HepG2 (cell line): ENCODE data around the gene VPS4A. TPM values are rescaled to one million over a fixed set of nuclear protein-coding genes. Genes with fewer than 3 reads are reported as not detected.

Experiments
- ATAC-seq: fragments of 200-7000 bp; cut with Tn5 transposase; 3 replicates; pipeline ENCODE4 v1.9.1; 2020; ENCODE audit warnings: mild to moderate bottlenecking, moderate library complexity
- BruUV-seq: library from RNA; stranded (reverse); fragments of 400-500 nt; replicated peaks from 2 replicates; lab custom pipeline; 2021; lab: Mats Ljungman, UMichigan
- CTCF ChIA-PET: fragments of 300-600 bp; formaldehyde crosslinking; extraction: SDS; loops from one replicate; lab custom pipeline; 2021; ENCODE audit warnings: low total read pairs, inconsistent platforms, low intra/inter-chr PET ratio; lab: Yijun Ruan, JAX
- POLR2A ChIA-PET: fragments of 350-600 bp; sonication (Branson Sonifier 250); formaldehyde crosslinking; loops from one replicate; lab custom pipeline; 2020; ENCODE audit warnings: antibody characterized with exemption, inconsistent platforms; lab: Yijun Ruan, JAX
- DNase-seq: peaks from one replicate; pipeline ENCODE4 v3.0.0-alpha.2; 2015; ENCODE audit warnings: low spot score
- FAIRE-seq: peaks from 3 replicates; lab custom pipeline; 2011; peaks lifted over from hg19 to GRCh38; lab: Jason Lieb, UNC
- H2AFZ ChIP-seq: one replicate; pipeline ENCODE4 v1.6.1; 2011; ENCODE audit warnings: low read length, inconsistent platforms
- H3K27ac ChIP-seq: fragments of 300-600 bp; 3 replicates; pipeline ENCODE4 v1.8.0; 2011; ENCODE audit warnings: mixed run types, mild to moderate bottlenecking, mixed read lengths, low read length, inconsistent platforms; ENCODE audit not compliant: insufficient read depth; ENCODE audit errors: extremely low read length
- H3K27me3 ChIP-seq, 2 experiments: fragments of 200-600 bp in 1 of 2; 2 replicates in 1 of 2; 3 replicates in 1 of 2; pipeline versions ENCODE4 v1.6.0 to v1.8.0; 2011; ENCODE audit warnings: low read length in 2 of 2, mild to moderate bottlenecking in 2 of 2, moderate library complexity in 2 of 2, inconsistent platforms in 1 of 2; ENCODE audit not compliant: insufficient read depth in 2 of 2, control insufficient read depth in 1 of 2
- H3K36me3 ChIP-seq, 2 experiments: fragments of 200-600 bp in 1 of 2; replicated peaks in 1 of 2; 2 replicates in 1 of 2; 3 replicates in 1 of 2; pipeline versions ENCODE4 v1.5.1 to v1.8.0; 2011; ENCODE audit warnings: low read length in 2 of 2, inconsistent platforms in 1 of 2; ENCODE audit not compliant: insufficient read depth in 2 of 2, control insufficient read depth in 1 of 2
- H3K4me1 ChIP-seq: 2 replicates; pipeline ENCODE4 v1.5.1; 2012; ENCODE audit warnings: low read length, inconsistent platforms; ENCODE audit not compliant: insufficient read depth
- H3K4me2 ChIP-seq: 2 replicates; pipeline ENCODE4 v1.6.0; 2011; ENCODE audit warnings: low read depth, low read length, inconsistent platforms
- H3K4me3 ChIP-seq, 3 experiments: fragments of 200-600 bp in 1 of 3; sonication (generic), shearing (Covaris generic) in 1 of 3; replicated peaks in 1 of 3; 2 replicates each; pipeline ENCODE4 v1.5.1; 2011 to 2016; ENCODE audit warnings: low read length in 3 of 3, inconsistent platforms in 2 of 3, low read depth in 2 of 3, mild to moderate bottlenecking in 2 of 3, control low read depth in 1 of 3, mixed read lengths in 1 of 3; ENCODE audit not compliant: insufficient read depth in 1 of 3
- H3K79me2 ChIP-seq: one replicate; pipeline ENCODE4 v1.6.1; 2011; ENCODE audit warnings: low read length, inconsistent platforms; ENCODE audit not compliant: insufficient read depth
- H3K9ac ChIP-seq: 2 replicates; pipeline ENCODE4 v1.6.0; 2011; ENCODE audit warnings: mild to moderate bottlenecking, low read depth, low read length, inconsistent platforms; ENCODE audit not compliant: insufficient read depth
- H3K9me3 ChIP-seq: 2 replicates; pipeline ENCODE4 v1.5.1; 2012; ENCODE audit warnings: mild to moderate bottlenecking, low read length
- H4K20me1 ChIP-seq: 2 replicates; pipeline ENCODE4 v1.6.0; 2011; ENCODE audit warnings: inconsistent platforms, mild to moderate bottlenecking, low read length, moderate library complexity; ENCODE audit not compliant: insufficient read depth
- BHLHE40 ChIP-seq: IDR thresholded peaks from 2 replicates; pipeline ENCODE4 v1.6.1; 2011; ENCODE audit warnings: low read length, improper control_type of control experiment
- ELF3 ChIP-seq: IDR thresholded peaks from 2 replicates; pipeline ENCODE4 v1.6.1; 2016; ENCODE audit warnings: missing genetic modification reagents, missing compliant biosample characterization
- GLMP ChIP-seq: sonication (generic); formaldehyde crosslinking; IDR thresholded peaks from 2 replicates; pipeline ENCODE4 v1.9.0; 2021; ENCODE audit warnings: missing genetic modification reagents, mild to moderate bottlenecking, borderline replicate concordance
- LBX2 ChIP-seq: sonication (generic); formaldehyde crosslinking; IDR thresholded peaks from 2 replicates; pipeline ENCODE4 v1.5.0; 2020; ENCODE audit warnings: missing genetic modification reagents, mild to moderate bottlenecking, borderline replicate concordance
- MAZ ChIP-seq, 2 experiments: sonication (generic) in 1 of 2; formaldehyde crosslinking in 1 of 2; IDR thresholded peaks; 2 replicates each; pipeline versions ENCODE4 v1.5.0 to v1.6.1; 2012 to 2020; ENCODE audit warnings: low read depth in 2 of 2, mild to moderate bottlenecking in 2 of 2, borderline replicate concordance in 1 of 2, improper control_type of control experiment in 1 of 2, low read length in 1 of 2, missing genetic modification reagents in 1 of 2, moderate library complexity in 1 of 2
- RFXAP ChIP-seq: sonication (generic); formaldehyde crosslinking; IDR thresholded peaks from 2 replicates; pipeline ENCODE4 v1.4.0; 2020; ENCODE audit warnings: missing genetic modification reagents, borderline replicate concordance
- SNAPC2 ChIP-seq: sonication (generic); formaldehyde crosslinking; IDR thresholded peaks from 2 replicates; pipeline ENCODE4 v1.8.1; 2022; ENCODE audit warnings: mild to moderate bottlenecking, missing genetic modification reagents
- ZBTB3 ChIP-seq: sonication (generic); formaldehyde crosslinking; IDR thresholded peaks from 2 replicates; pipeline ENCODE4 v1.4.0; 2020; ENCODE audit warnings: low read depth, mild to moderate bottlenecking, moderate library complexity, missing genetic modification reagents, borderline replicate concordance
- ZFY ChIP-seq: sonication (generic); formaldehyde crosslinking; IDR thresholded peaks from 2 replicates; pipeline ENCODE4 v1.4.0; 2020; ENCODE audit warnings: missing genetic modification reagents
- ZMAT3 ChIP-seq: sonication (generic); formaldehyde crosslinking; conservative IDR thresholded peaks from 2 replicates; pipeline ENCODE4 v1.7.0; 2021; ENCODE audit warnings: missing genetic modification reagents
- ZNF10 ChIP-seq: sonication (generic); formaldehyde crosslinking; IDR thresholded peaks from 2 replicates; pipeline ENCODE4 v1.4.0; 2020; ENCODE audit warnings: mild to moderate bottlenecking, low read depth, missing genetic modification reagents, borderline replicate concordance
- ZNF124 ChIP-seq: sonication (generic); formaldehyde crosslinking; IDR thresholded peaks from 2 replicates; pipeline ENCODE4 v1.4.0; 2020; ENCODE audit warnings: missing genetic modification reagents
- ZNF367 ChIP-seq: sonication (generic); formaldehyde crosslinking; IDR thresholded peaks from 2 replicates; pipeline ENCODE4 v1.4.0; 2020; ENCODE audit warnings: missing genetic modification reagents, borderline replicate concordance
- ZNF382 ChIP-seq: sonication (generic); formaldehyde crosslinking; IDR thresholded peaks from 2 replicates; pipeline ENCODE4 v1.5.0; 2020; ENCODE audit warnings: missing genetic modification reagents, mild to moderate bottlenecking, borderline replicate concordance
- WGBS: methylation state at CpG from one replicate; pipeline ENCODE4 v1.1.6; 2017; ENCODE audit warnings: low lambda C conversion rate; 5-methylcytosine and 5-hydroxymethylcytosine counted together
- in situ Hi-C: cut with HindIII; loops from 2 replicates; pipeline ENCODE4 v1.10.0; 2017; ENCODE audit warnings: low pct_unique_long_range_greater_than_20kb; ENCODE audit not compliant: extremely low pct_ligation_motif_present
- intact Hi-C: fragments of 100-400 bp; cut with micrococcal nuclease; formaldehyde crosslinking; loops from one replicate; pipeline ENCODE4 v1.10.0; 2022; ENCODE audit not compliant: unreplicated experiment
- polyA plus RNA-seq, 8 experiments: library from polyadenylated mRNA; depleted of rRNA in 3 of 8; stranded (reverse) in 7 of 8; unstranded in 1 of 8; fragments of >200 nt; fragmentation: Illumina TruSeq in 4 of 8; extraction: Trizol in 4 of 8; gene quantifications; 2 replicates each; pipeline versions ENCODE4 v1.2.1 to v1.2.3, GENCODE V29; 2011 to 2016; ENCODE audit warnings: low read depth in 4 of 8, missing spikeins in 1 of 8, mixed read lengths in 1 of 8; ENCODE audit not compliant: insufficient read depth in 1 of 8
- total RNA-seq, 5 experiments: library from RNA; depleted of rRNA; stranded (reverse); fragments of >200 nt; fragmentation: Illumina TruSeq; extraction: Trizol; gene quantifications; 2 replicates each; pipeline ENCODE4 v1.2.3, GENCODE V29; 2016; ENCODE audit warnings: low read depth in 1 of 5

The VPS4A gene
- total and polyA plus RNA-seq, 2 of the 13 experiments (the other 11 are each of a cell fraction or from before 2014, with no cell fraction given): 13.2 to 27.9 TPM

GRCh38 chr16:69298261-69298660 is 12.9 kb upstream of the VPS4A start:
- H3K79me2 ChIP-seq: no peaks in the 10 kb centered on the region
- CTCF ChIA-PET: no interaction called here
- H4K20me1 ChIP-seq: no peaks in the 10 kb centered on the region

GRCh38 chr16:69301187-69301586 is 10.0 kb upstream of the VPS4A start:
- Histone ChIP-seq H4K20me1 (no peaks in the 10 kb centered on the region), H3K79me2 (no peaks in the 10 kb centered on the region), H3K27ac (no peak overlapping the region), H3K4me3 (no peak overlapping the region), H3K9me3 (no peaks in the 10 kb centered on the region), H3K4me1 (peaks cover 21% of the 10 kb centered on the region), H2AFZ (no peak overlapping the region), H3K9ac (no peak overlapping the region)
- DNase-seq: no peak
- no peak for ATAC-seq
- 92% methylated on average over 1 of the region's 1 CpG for WGBS
- CTCF ChIA-PET: no interaction called here
- intact Hi-C loops: no loop called here
- in situ Hi-C loops: no loop called here
- FAIRE-seq: no peak
- TF ChIP-seq BHLHE40 (no peak), ZNF10 (CRISPR knock-in tag) (no peak), SNAPC2 (CRISPR knock-in tag) (no peak), ELF3 (CRISPR knock-in tag) (no peak), ZNF382 (CRISPR knock-in tag) (no peak), ZNF124 (CRISPR knock-in tag) (no peak), GLMP (CRISPR knock-in tag) (no peak), ZNF367 (CRISPR knock-in tag) (no peak)
- TF ChIP-seq, all 625 proteins: peak for 0
- H3K36me3 ChIP-seq: peaks cover 13 to 30% of the 10 kb centered on the region in 2 experiments
- no peak overlapping the region for H3K4me2 ChIP-seq
- BruUV-seq: no TSS peak
- H3K27me3 ChIP-seq: no peaks in the 10 kb centered on the region
- POLR2A ChIA-PET: no interaction called here

More at GRCh38 chr16:69298261-69298660, 12.9 kb upstream of the VPS4A start:
- H3K4me2 ChIP-seq: 0 out of 2 replicates have a peak overlapping the region, but pooled peaks have one; percentile 8
- TF ChIP-seq LBX2 (CRISPR knock-in tag) (no peak), ZFY (CRISPR knock-in tag) (0 out of 2 replicates have a peak, but pooled peaks have one; percentile 3), ZMAT3 (CRISPR knock-in tag) (no peak), RFXAP (0 out of 2 replicates have a peak, but pooled peaks have one; percentile 5), ZBTB3 (CRISPR knock-in tag) (no peak), MAZ (IDR thresholded peaks at IDR 0.05; ENCODE audit: borderline replicate concordance, low read depth, low read length) (no peak), MAZ (CRISPR knock-in tag; IDR thresholded peaks at IDR 0.05; ENCODE audit: low read depth) (no peak)
- in situ Hi-C loops (no loop called here), intact Hi-C loops (no loop called here)
- no peaks in the 10 kb centered on the region for H3K9me3 ChIP-seq
- no peaks in the 10 kb centered on the region for H3K27me3 ChIP-seq
- WGBS: 97% methylated on average over 4 of the region's 4 CpGs
- ATAC-seq: no peak
- H3K9ac ChIP-seq: no peak overlapping the region
- no peak overlapping the region for H3K4me3 ChIP-seq
- H3K27ac ChIP-seq: peak overlapping the region; percentile 35
- H3K36me3 ChIP-seq: peaks cover 12 to 30% of the 10 kb centered on the region in 2 experiments
- no TSS peak for BruUV-seq
- FAIRE-seq: no peak
- DNase-seq: no peak
- POLR2A ChIA-PET: no interaction called here
- peaks cover 21% of the 10 kb centered on the region for H3K4me1 ChIP-seq
- no peak overlapping the region for H2AFZ ChIP-seq
